ENCODE results near the gene UPK2. TPM values are rescaled to one million over a fixed set of nuclear protein-coding genes. Genes with fewer than 3 reads are reported as not detected.
"Not testable (repeated sequence)": the region's sequence is repeated elsewhere in the genome, so short reads cannot be mapped to it uniquely, and the experiment has no call there.

Gene UPK2
- total RNA-seq, 2 experiments from 2014 or later: 0.19 to 0.32 TPM

GRCh38 chr11:118939953-118940598 is 16.0 kb upstream of the UPK2 start:
- H3K27ac Mint-ChIP-seq: peak overlapping the region; percentile 80
- H3K36me3 Mint-ChIP-seq (ENCODE audit: low read depth): no peaks in the 10 kb centered on the region
- POLR2A ChIA-PET: interaction anchor here (0.7 to 1.2 kb wide), 3 partner anchors 28 to 150 kb away, joined by 3 to 4 read pairs (median 4); no protein-coding TSS in a partner anchor
- intact Hi-C loops (cut with DNase I, micrococcal nuclease): loop anchor here in 1 of 2 experiments (1.0 kb wide), 1 partner anchor 10 kb away; no protein-coding TSS in a partner anchor
- CTCF ChIA-PET: interaction anchor here (0.5 to 2.6 kb wide), 7 partner anchors 9 to 250 kb away, joined by 3 to 24 read pairs (median 3); partner anchors contain the start of gene FOXR1
- peaks cover 39% of the 10 kb centered on the region for H3K4me1 Mint-ChIP-seq
- H3K4me3 Mint-ChIP-seq: peak overlapping the region; percentile 51
- no peaks in the 10 kb centered on the region for H3K27me3 Mint-ChIP-seq
- H3K9me3 Mint-ChIP-seq (ENCODE audit: low read depth): no peaks in the 10 kb centered on the region
- ATAC-seq (peak; percentile 94), DNase-seq (peak; percentile 82)

- H3K9me3 Mint-ChIP-seq (ENCODE audit: low read depth): no peaks in the 10 kb centered on the region
- peaks cover 8% of the 10 kb centered on the region for H3K4me1 Mint-ChIP-seq
- ChIA-PET POLR2A (no interaction called here), CTCF (interaction anchor here (0.6 to 1.7 kb wide), 3 partner anchors 10 to 17 kb away, joined by 3 to 4 read pairs (median 4); no protein-coding TSS in a partner anchor)
- H3K27ac Mint-ChIP-seq: no peak overlapping the region
- no peaks in the 10 kb centered on the region for H3K36me3 Mint-ChIP-seq (ENCODE audit: low read depth)
- H3K27me3 Mint-ChIP-seq: no peaks in the 10 kb centered on the region
- no peak for ATAC-seq
- intact Hi-C loops (cut with DNase I, micrococcal nuclease): no loop called here
- no peak for DNase-seq
- H3K4me3 Mint-ChIP-seq: no peak overlapping the region
Observed at GRCh38 chr11:118947091-118947490, 9.0 kb upstream of the UPK2 start.

- no peak overlapping the region for H3K4me3 Mint-ChIP-seq
- H3K4me1 Mint-ChIP-seq: peaks cover 7% of the 10 kb centered on the region
- DNase-seq (no peak), ATAC-seq (no peak)
- intact Hi-C loops (cut with DNase I, micrococcal nuclease): no loop called here
- ChIA-PET POLR2A (no interaction called here), CTCF (interaction anchor here (0.5 to 1.7 kb wide), 3 partner anchors 9 to 776 kb away, joined by 3 to 5 read pairs (median 4); no protein-coding TSS in a partner anchor)
- H3K27me3 Mint-ChIP-seq: no peaks in the 10 kb centered on the region
- no peaks in the 10 kb centered on the region for H3K9me3 Mint-ChIP-seq (ENCODE audit: low read depth)
- no peaks in the 10 kb centered on the region for H3K36me3 Mint-ChIP-seq (ENCODE audit: low read depth)
- no peak overlapping the region for H3K27ac Mint-ChIP-seq
Observed at GRCh38 chr11:118948000-118948399, 8.1 kb upstream of the UPK2 start.

- H3K27me3 Mint-ChIP-seq: no peaks in the 10 kb centered on the region
- intact Hi-C loops (cut with DNase I, micrococcal nuclease): no loop called here
- POLR2A ChIA-PET: no interaction called here
- H3K36me3 Mint-ChIP-seq (ENCODE audit: low read depth): no peaks in the 10 kb centered on the region
- CTCF ChIA-PET: interaction anchor here (0.6 to 8.1 kb wide), 5 partner anchors 10 to 265 kb away, joined by 3 to 70 read pairs (median 5); no protein-coding TSS in a partner anchor
- H3K4me1 Mint-ChIP-seq: peaks cover 5% of the 10 kb centered on the region
- ATAC-seq (no peak), DNase-seq (no peak)
- no peak overlapping the region for H3K4me3 Mint-ChIP-seq
- no peak overlapping the region for H3K27ac Mint-ChIP-seq
- H3K9me3 Mint-ChIP-seq (ENCODE audit: low read depth): no peaks in the 10 kb centered on the region
Observed at GRCh38 chr11:118953265-118953664, 2.8 kb upstream of the UPK2 start.

- H3K9me3 Mint-ChIP-seq (ENCODE audit: low read depth); DNase-seq; ATAC-seq; H3K4me1 Mint-ChIP-seq; POLR2A ChIA-PET; H3K27me3 Mint-ChIP-seq; H3K4me3 Mint-ChIP-seq; H3K27ac Mint-ChIP-seq; intact Hi-C loops (cut with DNase I, micrococcal nuclease); H3K36me3 Mint-ChIP-seq (ENCODE audit: low read depth): not testable (repeated sequence)
- CTCF ChIA-PET: interaction anchor here (0.7 to 8.1 kb wide), 4 partner anchors 23 to 260 kb away, joined by 3 to 70 read pairs (median 5); no protein-coding TSS in a partner anchor
Observed at GRCh38 chr11:118953976-118954375, 2.1 kb upstream of the UPK2 start.

- Mint-ChIP-seq H3K27ac (no peak overlapping the region), H3K9me3 (ENCODE audit: low read depth) (no peaks in the 10 kb centered on the region), H3K4me3 (no peak overlapping the region), H3K36me3 (ENCODE audit: low read depth) (no peaks in the 10 kb centered on the region), H3K4me1 (peaks cover 5% of the 10 kb centered on the region), H3K27me3 (no peaks in the 10 kb centered on the region)
- no peak for DNase-seq
- ChIA-PET CTCF (interaction anchor here (0.5 to 8.1 kb wide), 17 partner anchors 8 to 512 kb away, joined by 3 to 70 read pairs (median 4); no protein-coding TSS in a partner anchor), POLR2A (no interaction called here)
- intact Hi-C loops (cut with DNase I, micrococcal nuclease): loop anchor here (1.0 kb wide), 5 partner anchors 27 to 362 kb away; no protein-coding TSS in a partner anchor
- no peak for ATAC-seq
Observed at GRCh38 chr11:118956847-118957469, 860 bp downstream of the UPK2 start.

GRCh38 chr11:118957549-118957948 is 1.5 kb downstream of the UPK2 start:
- H3K9me3 Mint-ChIP-seq (ENCODE audit: low read depth): no peaks in the 10 kb centered on the region
- H3K27ac Mint-ChIP-seq: no peak overlapping the region
- CTCF ChIA-PET: interaction anchor here (0.6 to 8.1 kb wide), 17 partner anchors 8 to 513 kb away, joined by 3 to 70 read pairs (median 4); no protein-coding TSS in a partner anchor
- intact Hi-C loops (cut with DNase I, micrococcal nuclease): no loop called here
- ATAC-seq (no peak), DNase-seq (no peak)
- POLR2A ChIA-PET: no interaction called here
- no peaks in the 10 kb centered on the region for H3K36me3 Mint-ChIP-seq (ENCODE audit: low read depth)
- no peaks in the 10 kb centered on the region for H3K27me3 Mint-ChIP-seq
- H3K4me3 Mint-ChIP-seq: no peak overlapping the region
- H3K4me1 Mint-ChIP-seq: peaks cover 5% of the 10 kb centered on the region

- no peak overlapping the region for H3K27ac Mint-ChIP-seq
- intact Hi-C loops (cut with DNase I, micrococcal nuclease): no loop called here
- H3K4me1 Mint-ChIP-seq: peaks cover 5% of the 10 kb centered on the region
- no peaks in the 10 kb centered on the region for H3K27me3 Mint-ChIP-seq
- ChIA-PET CTCF (interaction anchor here (0.6 to 8.1 kb wide), 7 partner anchors 14 to 268 kb away, joined by 3 to 70 read pairs (median 5); no protein-coding TSS in a partner anchor), POLR2A (no interaction called here)
- no peak overlapping the region for H3K4me3 Mint-ChIP-seq
- H3K36me3 Mint-ChIP-seq (ENCODE audit: low read depth): no peaks in the 10 kb centered on the region
- ATAC-seq (no peak), DNase-seq (no peak)
- H3K9me3 Mint-ChIP-seq (ENCODE audit: low read depth): no peaks in the 10 kb centered on the region
Observed at GRCh38 chr11:118957968-118958367, 1.9 kb downstream of the UPK2 start.

- H3K27me3 Mint-ChIP-seq: no peaks in the 10 kb centered on the region
- no peaks in the 10 kb centered on the region for H3K9me3 Mint-ChIP-seq (ENCODE audit: low read depth)
- no peak overlapping the region for H3K4me3 Mint-ChIP-seq
- ChIA-PET CTCF (interaction anchor here (0.7 to 8.1 kb wide), 2 partner anchors 51 to 148 kb away, joined by 3 to 70 read pairs; no protein-coding TSS in a partner anchor), POLR2A (no interaction called here)
- no peaks in the 10 kb centered on the region for H3K36me3 Mint-ChIP-seq (ENCODE audit: low read depth)
- H3K4me1 Mint-ChIP-seq: peaks cover 5% of the 10 kb centered on the region
- H3K27ac Mint-ChIP-seq: no peak overlapping the region
- intact Hi-C loops (cut with DNase I, micrococcal nuclease): no loop called here
- ATAC-seq: no peak
- no peak for DNase-seq
Observed at GRCh38 chr11:118958577-118958976, 2.5 kb downstream of the UPK2 start.

- H3K27ac Mint-ChIP-seq: no peak overlapping the region
- no peaks in the 10 kb centered on the region for H3K27me3 Mint-ChIP-seq
- no peak for DNase-seq
- no peak for ATAC-seq
- intact Hi-C loops (cut with DNase I, micrococcal nuclease): no loop called here
- POLR2A ChIA-PET: interaction anchor here (0.5 kb wide), 1 partner anchor 328 kb away, joined by 6 read pairs; no protein-coding TSS in a partner anchor
- no peak overlapping the region for H3K4me3 Mint-ChIP-seq
- H3K4me1 Mint-ChIP-seq: peaks cover 5% of the 10 kb centered on the region
- no peaks in the 10 kb centered on the region for H3K9me3 Mint-ChIP-seq (ENCODE audit: low read depth)
- CTCF ChIA-PET: interaction anchor here (0.5 to 1.7 kb wide), 2 partner anchors 55 to 377 kb away, joined by 3 to 6 read pairs; no protein-coding TSS in a partner anchor
- H3K36me3 Mint-ChIP-seq (ENCODE audit: low read depth): no peaks in the 10 kb centered on the region
Observed at GRCh38 chr11:118961189-118961588, 5.1 kb downstream of the UPK2 start.

GRCh38 chr11:118961591-118961990 is 5.5 kb downstream of the UPK2 start:
- intact Hi-C loops (cut with DNase I, micrococcal nuclease): no loop called here
- Mint-ChIP-seq H3K9me3 (ENCODE audit: low read depth) (no peaks in the 10 kb centered on the region), H3K27me3 (no peaks in the 10 kb centered on the region), H3K4me3 (no peak overlapping the region), H3K27ac (no peak overlapping the region), H3K4me1 (peaks cover 1% of the 10 kb centered on the region), H3K36me3 (ENCODE audit: low read depth) (no peaks in the 10 kb centered on the region)
- DNase-seq (no peak), ATAC-seq (no peak)
- ChIA-PET CTCF (interaction anchor here (0.7 to 1.7 kb wide), 2 partner anchors 56 to 313 kb away, joined by 3 to 6 read pairs; no protein-coding TSS in a partner anchor), POLR2A (interaction anchor here (0.5 kb wide), 1 partner anchor 328 kb away, joined by 6 read pairs; no protein-coding TSS in a partner anchor)

Data from activated CD4-positive, alpha-beta T cell treated with anti-CD3 and anti-CD28 coated beads for 36 hours (primary cell).